ENCODE data around the gene CEP85L.

DNA sequence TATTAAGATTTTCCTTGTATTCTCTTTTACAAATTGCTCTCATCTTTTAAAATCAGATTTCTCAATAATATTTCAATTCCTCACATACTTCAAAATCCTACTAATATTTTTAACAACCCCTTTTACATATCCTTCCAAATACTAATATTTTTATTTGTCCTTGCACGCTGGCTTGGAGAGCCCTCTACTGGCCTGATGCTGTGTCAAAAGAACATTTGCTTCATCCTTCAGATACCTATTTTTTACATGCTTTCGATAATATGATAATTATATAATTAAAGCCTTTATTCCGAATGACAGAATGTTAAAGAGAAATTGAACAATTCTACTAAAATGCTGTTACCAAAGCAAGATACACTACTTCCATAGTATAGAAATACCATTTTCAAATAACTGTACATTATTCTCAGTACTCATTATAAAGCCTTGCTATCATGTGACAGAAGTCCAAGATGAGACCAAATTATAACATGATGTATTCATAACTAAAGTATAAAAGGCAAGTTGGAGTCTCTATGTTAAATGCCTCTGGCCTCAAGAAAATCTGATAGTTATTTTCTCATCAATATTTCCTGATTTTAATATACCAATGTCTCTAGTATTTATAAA is 142.3 kb downstream of the CEP85L start:
- TF ChIP-seq, protein P1, sequence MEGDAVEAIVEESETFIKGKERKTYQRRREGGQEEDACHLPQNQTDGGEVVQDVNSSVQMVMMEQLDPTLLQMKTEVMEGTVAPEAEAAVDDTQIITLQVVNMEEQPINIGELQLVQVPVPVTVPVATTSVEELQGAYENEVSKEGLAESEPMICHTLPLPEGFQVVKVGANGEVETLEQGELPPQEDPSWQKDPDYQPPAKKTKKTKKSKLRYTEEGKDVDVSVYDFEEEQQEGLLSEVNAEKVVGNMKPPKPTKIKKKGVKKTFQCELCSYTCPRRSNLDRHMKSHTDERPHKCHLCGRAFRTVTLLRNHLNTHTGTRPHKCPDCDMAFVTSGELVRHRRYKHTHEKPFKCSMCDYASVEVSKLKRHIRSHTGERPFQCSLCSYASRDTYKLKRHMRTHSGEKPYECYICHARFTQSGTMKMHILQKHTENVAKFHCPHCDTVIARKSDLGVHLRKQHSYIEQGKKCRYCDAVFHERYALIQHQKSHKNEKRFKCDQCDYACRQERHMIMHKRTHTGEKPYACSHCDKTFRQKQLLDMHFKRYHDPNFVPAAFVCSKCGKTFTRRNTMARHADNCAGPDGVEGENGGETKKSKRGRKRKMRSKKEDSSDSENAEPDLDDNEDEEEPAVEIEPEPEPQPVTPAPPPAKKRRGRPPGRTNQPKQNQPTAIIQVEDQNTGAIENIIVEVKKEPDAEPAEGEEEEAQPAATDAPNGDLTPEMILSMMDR (conservative IDR thresholded peaks at IDR 0.05; ENCODE audit: low read length) = peak; percentile 92
- TF ChIP-seq EZH2phosphoT487 (IDR thresholded peaks at IDR 0.05; ENCODE audit: borderline replicate concordance, low read depth, low read length) = no peak

Measured in OCI-LY7 (cell line).